ENCODE results near the gene XYLT1. TPM values are rescaled to one million over a fixed set of nuclear protein-coding genes. Genes with fewer than 3 reads are reported as not detected.

XYLT1 gene
- total and polyA plus RNA-seq, 9 of the 15 experiments (the other 6 are each of a cell fraction or from before 2014, with no cell fraction given): 0.03 to 0.09 (median 0.08) TPM; not detected in 6

DNA sequence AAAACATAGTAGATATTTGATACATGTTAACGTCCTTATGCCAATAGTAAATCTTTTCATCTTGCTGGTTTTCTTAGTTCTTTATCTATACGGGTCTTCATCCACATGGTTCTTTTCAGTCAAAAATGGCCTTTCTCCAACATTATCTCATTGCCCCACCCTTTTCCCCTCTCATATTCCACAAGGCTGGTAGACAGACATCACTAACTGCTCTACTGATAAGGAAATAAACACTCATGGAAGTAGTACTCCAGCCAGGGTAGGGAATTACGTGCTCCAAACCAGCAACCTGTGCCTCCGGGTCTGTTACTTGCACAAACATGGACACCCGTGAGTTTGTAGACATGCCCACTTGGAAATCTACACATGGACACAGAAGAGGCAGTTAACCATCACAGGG lies 141.4 kb downstream of the XYLT1 start:
- DNase-seq (ENCODE audit: extremely low read depth in 1 of 4, low spot score in 3 of 4) (no peak), ATAC-seq (no peak), FAIRE-seq (no peak)
- Histone ChIP-seq H3K9me1 (ENCODE audit: control insufficient read depth, insufficient read depth, low read length) (no peaks in the 10 kb centered on the region), H3K27me3 (ENCODE audit: control insufficient read depth in 2 of 2, insufficient read depth in 2 of 2, low read length in 2 of 2) (peaks cover 11 to 31% of the 10 kb centered on the region in 2 experiments; a peak in 4 of 5 replicates), H3K36me3 (ENCODE audit: control insufficient read depth, insufficient read depth, low read length) (no peaks in the 10 kb centered on the region), H3K9ac (ENCODE audit: insufficient read depth in 1 of 2, low read depth in 2 of 2, low read length in 2 of 2) (no peak overlapping the region), H4K20me1 (replicated peaks; ENCODE audit: control insufficient read depth, insufficient read depth, low read length) (no peaks in the 10 kb centered on the region), H3K79me2 (ENCODE audit: control insufficient read depth, insufficient read depth, low read length) (no peaks in the 10 kb centered on the region), H2AFZ (ENCODE audit: low read depth, low read length) (no peak overlapping the region), H3K4me3 (no peak overlapping the region), H3K27ac (ENCODE audit: extremely low read depth, low read depth, low read length) (no peak overlapping the region), H3K4me2 (ENCODE audit: insufficient read depth, low read length) (no peak overlapping the region), H3K4me1 (replicated peaks in 1 of 2; ENCODE audit: control insufficient read depth in 2 of 2, insufficient read depth in 2 of 2, low read length in 2 of 2) (no peaks in the 10 kb centered on the region; a peak in 1 of 5 replicates), H3K9me3 (replicated peaks; ENCODE audit: control insufficient read depth, insufficient read depth, low read depth, low read length) (no peaks in the 10 kb centered on the region)
- TF ChIP-seq TSC22D4 (tag; IDR thresholded peaks at IDR 0.05) (no peak), ZNF551 (CRISPR knock-in tag; IDR thresholded peaks at IDR 0.05) (no peak), GTF2A2 (tag; IDR thresholded peaks at IDR 0.05) (no peak), HLTF (IDR thresholded peaks at IDR 0.05) (no peak), CBX2 (IDR thresholded peaks at IDR 0.05; ENCODE audit: insufficient read depth, low read length, poor library complexity, severe bottlenecking) (no peak), CHD1 (IDR thresholded peaks at IDR 0.05; ENCODE audit: low read length) (no peak), ZNF124 (CRISPR knock-in tag; IDR thresholded peaks at IDR 0.05) (no peak), E2F1 (CRISPR knock-in tag; IDR thresholded peaks at IDR 0.05) (no peak), ZC3H11A (IDR thresholded peaks at IDR 0.05; ENCODE audit: low read depth, low read length) (no peak), E2F5 (CRISPR knock-in tag; IDR thresholded peaks at IDR 0.05) (no peak)
- TF ChIP-seq, protein P1, sequence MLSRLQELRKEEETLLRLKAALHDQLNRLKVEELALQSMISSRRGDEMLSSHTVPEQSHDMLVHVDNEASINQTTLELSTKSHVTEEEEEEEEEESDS (CRISPR knock-in tag; IDR thresholded peaks at IDR 0.05): no peak
- TF ChIP-seq, protein P2, sequence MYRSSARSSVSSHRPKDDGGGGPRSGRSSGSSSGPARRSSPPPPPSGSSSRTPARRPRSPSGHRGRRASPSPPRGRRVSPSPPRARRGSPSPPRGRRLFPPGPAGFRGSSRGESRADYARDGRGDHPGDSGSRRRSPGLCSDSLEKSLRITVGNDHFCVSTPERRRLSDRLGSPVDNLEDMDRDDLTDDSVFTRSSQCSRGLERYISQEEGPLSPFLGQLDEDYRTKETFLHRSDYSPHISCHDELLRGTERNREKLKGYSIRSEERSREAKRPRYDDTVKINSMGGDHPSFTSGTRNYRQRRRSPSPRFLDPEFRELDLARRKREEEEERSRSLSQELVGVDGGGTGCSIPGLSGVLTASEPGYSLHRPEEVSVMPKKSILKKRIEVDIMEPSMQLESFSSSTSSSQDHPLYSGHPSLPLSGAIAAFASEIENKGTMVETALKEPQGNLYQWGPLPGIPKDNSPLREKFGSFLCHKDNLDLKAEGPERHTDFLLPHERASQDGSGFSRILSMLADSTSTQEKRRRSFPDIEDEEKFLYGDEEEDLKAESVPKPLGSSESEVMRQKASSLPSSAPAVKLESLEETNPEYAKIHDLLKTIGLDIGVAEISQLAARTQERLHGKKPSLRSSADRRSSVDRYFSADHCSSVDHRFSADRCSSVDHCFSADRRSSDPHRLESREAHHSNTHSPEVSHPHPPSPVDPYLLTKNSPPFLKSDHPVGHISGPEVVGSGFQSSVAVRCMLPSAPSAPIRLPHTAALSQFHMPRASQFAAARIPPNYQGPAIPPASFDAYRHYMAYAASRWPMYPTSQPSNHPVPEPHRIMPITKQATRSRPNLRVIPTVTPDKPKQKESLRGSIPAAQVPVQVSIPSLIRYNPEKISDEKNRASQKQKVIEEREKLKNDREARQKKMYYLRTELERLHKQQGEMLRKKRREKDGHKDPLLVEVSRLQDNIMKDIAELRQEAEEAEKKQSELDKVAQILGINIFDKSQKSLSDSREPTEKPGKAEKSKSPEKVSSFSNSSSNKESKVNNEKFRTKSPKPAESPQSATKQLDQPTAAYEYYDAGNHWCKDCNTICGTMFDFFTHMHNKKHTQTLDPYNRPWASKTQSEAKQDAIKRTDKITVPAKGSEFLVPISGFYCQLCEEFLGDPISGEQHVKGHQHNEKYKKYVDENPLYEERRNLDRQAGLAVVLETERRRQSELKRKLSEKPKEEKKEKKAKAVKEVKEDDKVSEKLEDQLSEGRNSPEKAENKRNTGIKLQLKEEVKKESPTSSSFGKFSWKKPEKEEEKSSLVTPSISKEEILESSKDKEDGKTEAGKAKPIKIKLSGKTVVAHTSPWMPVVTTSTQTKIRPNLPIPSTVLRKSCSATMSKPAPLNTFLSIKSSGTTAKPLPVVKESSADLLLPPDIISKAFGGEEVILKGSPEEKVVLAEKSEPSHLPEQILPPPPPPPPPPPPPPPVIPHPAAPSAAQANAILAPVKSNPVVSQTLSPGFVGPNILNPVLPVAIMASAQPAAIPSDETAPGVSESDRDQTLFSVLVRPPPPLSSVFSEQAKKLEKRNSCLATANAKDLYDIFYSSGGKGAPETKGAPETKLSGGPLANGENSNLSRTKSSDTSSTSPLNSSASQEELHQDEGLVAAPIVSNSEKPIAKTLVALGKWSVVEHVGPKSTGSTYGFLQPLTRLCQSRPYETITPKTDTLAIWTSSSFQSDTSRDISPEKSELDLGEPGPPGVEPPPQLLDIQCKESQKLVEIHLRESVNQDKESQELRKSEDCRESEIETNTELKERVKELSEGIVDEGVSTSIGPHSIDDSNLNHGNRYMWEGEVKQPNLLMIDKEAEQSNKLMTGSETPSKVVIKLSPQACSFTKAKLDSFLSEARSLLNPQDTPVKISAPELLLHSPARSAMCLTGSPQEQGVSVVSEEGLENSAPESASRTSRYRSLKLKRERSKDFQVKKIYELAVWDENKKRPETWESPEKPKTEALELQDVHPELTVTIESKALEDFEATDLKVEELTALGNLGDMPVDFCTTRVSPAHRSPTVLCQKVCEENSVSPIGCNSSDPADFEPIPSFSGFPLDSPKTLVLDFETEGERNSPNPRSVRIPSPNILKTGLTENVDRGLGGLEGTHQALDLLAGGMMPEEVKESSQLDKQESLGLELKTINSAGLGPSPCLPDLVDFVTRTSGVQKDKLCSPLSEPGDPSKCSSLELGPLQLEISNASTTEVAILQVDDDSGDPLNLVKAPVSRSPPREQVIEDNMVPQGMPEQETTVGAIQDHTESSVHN (IDR thresholded peaks at IDR 0.05; ENCODE audit: borderline replicate concordance in 1 of 2, low read depth in 1 of 2): no peak
- 0% methylated on average over 4 of the region's 5 CpGs for WGBS (ENCODE audit: insufficient coverage, low coverage, missing lambda C conversion rate)
- CTCF ChIA-PET (ENCODE audit: low intra/inter-chr PET ratio): no interaction called here
- POLR2A ChIA-PET: no interaction called here
- in situ Hi-C loops (cut with MboI) (no loop called here), intact Hi-C loops (cut with micrococcal nuclease) (no loop called here)
- BruUV-seq (replicated peaks): no TSS peak

Measured in K562 (cell line).